ENCODE results near the gene PGS1.

- TF ChIP-seq CTCF (conservative IDR thresholded peaks at IDR 0.05 in 1 of 2, IDR thresholded peaks at IDR 0.05 in 1 of 2; ENCODE audit: low read depth in 1 of 2, low read length in 2 of 2) (no peak), EZH2 (IDR thresholded peaks at IDR 0.05; ENCODE audit: low read length, missing control alignments) (no peak)
Observed at GRCh38 chr17:78401891-78402290, 23.4 kb downstream of the PGS1 start.
